ENCODE measurements around the gene ROBO2. TPM values are rescaled to one million over a fixed set of nuclear protein-coding genes. Genes with fewer than 3 reads are reported as not detected.

Gene ROBO2
- total RNA-seq, 2 donors from 2014 or later = 2.5 to 2.9 TPM

DNA sequence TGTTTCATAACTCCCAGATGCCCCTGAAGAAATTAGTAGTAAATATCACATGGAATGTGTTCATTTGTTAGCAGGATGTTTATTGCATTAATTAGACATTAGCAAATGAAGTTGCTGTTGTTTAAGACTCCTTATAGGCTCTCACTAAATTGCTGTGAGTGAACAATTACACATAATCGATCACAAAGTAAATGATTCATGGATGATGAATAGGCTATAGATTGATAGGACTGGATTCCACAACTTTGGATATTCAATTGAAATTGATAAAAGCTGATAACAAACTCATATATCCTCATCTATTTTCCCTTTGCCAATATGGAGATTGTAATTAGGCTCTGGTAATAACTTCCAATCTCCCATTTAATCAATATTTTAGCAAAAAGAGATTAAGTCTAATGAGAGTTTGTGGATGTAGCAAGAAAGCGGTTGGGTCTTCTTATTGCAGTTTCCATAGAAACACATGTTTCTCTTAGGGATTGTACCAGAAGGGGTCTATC is 555.5 kb downstream of the ROBO2 start:
- no peak overlapping the region for H3K27ac Mint-ChIP-seq
- no peak overlapping the region for H3K4me3 ChIP-seq (ENCODE audit: low read length)
- H3K27ac ChIP-seq (ENCODE audit: low read depth, low read length) = no peak overlapping the region
- 89 to 100% methylated on average over 1 to 2 of the region's 2 CpGs for WGBS, 2 experiments (ENCODE audit: insufficient coverage in 1 of 2, insufficient read length in 1 of 2)
- no peaks in the 10 kb centered on the region for H3K4me1 ChIP-seq (ENCODE audit: control insufficient read depth, insufficient read depth, low read length)
- TF ChIP-seq CTCF (conservative IDR thresholded peaks at IDR 0.05) = no peak
- H3K9ac ChIP-seq (ENCODE audit: extremely low read depth, low read length, poor library complexity, severe bottlenecking) = no peak overlapping the region
- no peak overlapping the region for H3K4me3 Mint-ChIP-seq
- H3K27me3 Mint-ChIP-seq (ENCODE audit: insufficient read depth) = no peaks in the 10 kb centered on the region
- no peak for DNase-seq
- H3K9me3 ChIP-seq (ENCODE audit: control insufficient read depth, low read length) = no peaks in the 10 kb centered on the region
- no peaks in the 10 kb centered on the region for H3K9me3 Mint-ChIP-seq
- H3K36me3 ChIP-seq (ENCODE audit: control insufficient read depth, insufficient read depth, low read length) = no peaks in the 10 kb centered on the region
- no peaks in the 10 kb centered on the region for H3K36me3 Mint-ChIP-seq (ENCODE audit: low read depth)
- H3K4me1 Mint-ChIP-seq = peaks cover 4% of the 10 kb centered on the region
- no peaks in the 10 kb centered on the region for H3K27me3 ChIP-seq (ENCODE audit: control insufficient read depth, insufficient read depth, low read length, poor library complexity, severe bottlenecking)

GRCh38 chr3:77599948-77600347 is 560.0 kb downstream of the ROBO2 start:
- Histone ChIP-seq H3K36me3 (ENCODE audit: control insufficient read depth, insufficient read depth, low read length) (no peaks in the 10 kb centered on the region), H3K4me1 (ENCODE audit: control insufficient read depth, insufficient read depth, low read length) (no peaks in the 10 kb centered on the region), H3K4me3 (ENCODE audit: low read length) (no peak overlapping the region), H3K27ac (ENCODE audit: low read depth, low read length) (no peak overlapping the region), H3K9me3 (ENCODE audit: control insufficient read depth, low read length) (no peaks in the 10 kb centered on the region), H3K9ac (ENCODE audit: extremely low read depth, low read length, poor library complexity, severe bottlenecking) (no peak overlapping the region), H3K27me3 (ENCODE audit: control insufficient read depth, insufficient read depth, low read length, poor library complexity, severe bottlenecking) (no peaks in the 10 kb centered on the region)
- no peak overlapping the region for H3K27ac Mint-ChIP-seq
- H3K4me3 Mint-ChIP-seq = no peak overlapping the region
- H3K36me3 Mint-ChIP-seq (ENCODE audit: low read depth) = no peaks in the 10 kb centered on the region
- no peak for TF ChIP-seq CTCF (conservative IDR thresholded peaks at IDR 0.05)
- H3K9me3 Mint-ChIP-seq = no peaks in the 10 kb centered on the region
- no peaks in the 10 kb centered on the region for H3K27me3 Mint-ChIP-seq (ENCODE audit: insufficient read depth)
- WGBS, 2 experiments (ENCODE audit: insufficient coverage in 1 of 2, insufficient read length in 1 of 2) = no CpG with 5 or more reads among the region's 1 CpG
- no peak for DNase-seq
- no peaks in the 10 kb centered on the region for H3K4me1 Mint-ChIP-seq

- H3K36me3 ChIP-seq (ENCODE audit: control insufficient read depth, insufficient read depth, low read length) = no peaks in the 10 kb centered on the region
- no peaks in the 10 kb centered on the region for H3K9me3 Mint-ChIP-seq
- H3K4me1 ChIP-seq (ENCODE audit: control insufficient read depth, insufficient read depth, low read length) = no peaks in the 10 kb centered on the region
- H3K4me3 ChIP-seq (ENCODE audit: low read length) = no peak overlapping the region
- H3K9ac ChIP-seq (ENCODE audit: extremely low read depth, low read length, poor library complexity, severe bottlenecking) = no peak overlapping the region
- TF ChIP-seq CTCF (conservative IDR thresholded peaks at IDR 0.05) = no peak
- peaks cover 3% of the 10 kb centered on the region for H3K4me1 Mint-ChIP-seq
- no peak overlapping the region for H3K4me3 Mint-ChIP-seq
- no peak overlapping the region for H3K27ac ChIP-seq (ENCODE audit: low read depth, low read length)
- DNase-seq = no peak
- 92 to 95% methylated on average over 7 to 9 of the region's 9 CpGs for WGBS, 2 experiments (ENCODE audit: insufficient coverage in 1 of 2, insufficient read length in 1 of 2)
- H3K27ac Mint-ChIP-seq = no peak overlapping the region
- H3K27me3 ChIP-seq (ENCODE audit: control insufficient read depth, insufficient read depth, low read length, poor library complexity, severe bottlenecking) = no peaks in the 10 kb centered on the region
- H3K36me3 Mint-ChIP-seq (ENCODE audit: low read depth) = no peaks in the 10 kb centered on the region
- H3K27me3 Mint-ChIP-seq (ENCODE audit: insufficient read depth) = no peaks in the 10 kb centered on the region
- H3K9me3 ChIP-seq (ENCODE audit: control insufficient read depth, low read length) = no peaks in the 10 kb centered on the region
These were observed 562.0 kb downstream of the ROBO2 start for GRCh38 chr3:77601823-77602415.
